Activated naive CD8-positive, alpha-beta T cell (primary cell): ENCODE data around the gene GDF7.

ENCODE experiments used
- H3K27ac Mint-ChIP-seq: one replicate; pipeline ENCODE4 v1.8.0; 2021; ENCODE audit warnings: mixed read lengths
- H3K27me3 Mint-ChIP-seq: one replicate; pipeline ENCODE4 v1.8.0; 2021; ENCODE audit warnings: mixed read lengths
- H3K36me3 Mint-ChIP-seq: one replicate; pipeline ENCODE4 v1.8.0; 2021; ENCODE audit warnings: mixed read lengths
- H3K4me1 Mint-ChIP-seq: one replicate; pipeline ENCODE4 v1.8.0; 2021; ENCODE audit warnings: low read depth, mixed read lengths
- H3K4me3 Mint-ChIP-seq: one replicate; pipeline ENCODE4 v1.8.0; 2021; ENCODE audit warnings: mild to moderate bottlenecking, mixed read lengths
- H3K9me3 Mint-ChIP-seq: one replicate; pipeline ENCODE4 v1.8.0; 2021; ENCODE audit warnings: low read depth, mixed read lengths

GDF7 gene

DNA sequence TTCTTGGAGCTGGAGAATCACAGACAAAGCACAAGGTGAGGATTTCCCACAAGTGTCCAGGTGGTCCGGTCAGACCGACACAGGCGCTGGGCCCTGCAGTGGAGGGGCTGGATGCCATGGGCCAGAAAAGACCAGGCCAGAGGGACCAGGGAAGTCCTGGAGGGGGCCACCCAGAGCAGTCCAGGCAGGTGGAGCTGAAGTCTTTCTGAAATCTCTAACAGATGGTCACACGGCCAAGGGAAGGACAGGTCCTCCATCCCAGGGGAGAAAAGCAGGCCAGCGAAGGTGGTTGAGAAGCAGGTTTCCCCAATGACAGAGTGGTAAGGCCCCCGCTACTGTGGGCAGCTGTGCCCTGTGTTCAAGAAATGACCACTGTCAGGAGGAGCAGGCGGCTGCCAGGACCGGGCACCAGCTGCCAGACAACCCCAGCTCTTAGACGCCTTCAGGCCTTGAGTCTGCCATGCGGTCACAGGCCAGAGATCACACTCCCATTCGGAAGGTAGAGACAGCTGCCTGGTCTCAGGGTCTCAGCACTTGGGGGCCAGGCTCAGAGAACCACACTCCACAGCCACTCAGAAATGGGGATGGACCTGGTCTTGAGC, 42.0 kb upstream of the GDF7 start:
- H3K4me3 Mint-ChIP-seq = no peak overlapping the region
- no peaks in the 10 kb centered on the region for H3K4me1 Mint-ChIP-seq
- H3K36me3 Mint-ChIP-seq = peaks cover 6% of the 10 kb centered on the region
- no peaks in the 10 kb centered on the region for H3K27me3 Mint-ChIP-seq
- H3K27ac Mint-ChIP-seq = no peak overlapping the region
- no peaks in the 10 kb centered on the region for H3K9me3 Mint-ChIP-seq

DNA sequence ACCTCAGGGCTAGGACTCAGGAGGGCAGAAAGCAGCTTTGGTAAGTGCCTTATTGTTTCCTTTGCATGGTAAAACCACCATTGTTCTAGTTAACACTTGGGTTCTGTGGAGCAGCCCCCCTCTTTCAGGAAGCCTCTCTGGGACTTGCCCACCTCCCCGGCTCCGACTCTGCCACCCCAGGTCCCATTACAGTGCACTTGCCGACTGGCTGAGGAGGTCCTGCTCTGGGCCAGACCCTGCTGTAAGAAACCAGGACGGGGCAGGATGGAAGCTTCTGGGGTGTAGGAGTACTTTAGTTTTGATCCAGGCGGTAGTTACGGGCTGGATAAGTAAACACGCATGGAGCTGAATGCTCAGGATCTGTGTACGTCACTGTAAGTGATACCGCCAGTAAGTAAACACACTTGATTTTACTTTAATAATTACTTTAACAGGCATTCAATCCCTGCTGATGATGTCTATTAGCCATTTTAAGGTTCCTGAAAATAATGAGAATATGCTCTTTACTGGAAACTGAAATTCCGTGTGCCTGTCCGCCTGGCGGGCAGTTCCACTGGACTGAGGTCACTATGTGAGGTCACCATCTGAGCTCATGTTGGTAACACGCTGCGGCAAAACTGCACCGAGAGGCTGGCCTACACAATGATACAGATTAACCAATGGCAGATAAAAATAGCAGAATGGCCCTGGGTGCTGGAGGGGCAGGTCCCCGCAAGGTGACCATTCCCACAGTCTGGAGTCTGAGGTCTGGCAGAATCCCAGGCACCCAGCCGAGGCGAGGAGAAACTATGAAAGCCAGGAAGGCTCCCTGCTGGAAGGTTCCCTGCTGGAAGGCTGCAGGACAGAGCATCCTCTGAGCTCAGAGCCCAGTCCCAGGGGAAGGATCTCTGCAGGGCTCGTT, 41.2 kb upstream of the GDF7 start:
- Mint-ChIP-seq H3K36me3 (peaks cover 6% of the 10 kb centered on the region), H3K27me3 (no peaks in the 10 kb centered on the region), H3K4me3 (no peak overlapping the region), H3K4me1 (no peaks in the 10 kb centered on the region), H3K27ac (no peak overlapping the region), H3K9me3 (no peaks in the 10 kb centered on the region)

DNA sequence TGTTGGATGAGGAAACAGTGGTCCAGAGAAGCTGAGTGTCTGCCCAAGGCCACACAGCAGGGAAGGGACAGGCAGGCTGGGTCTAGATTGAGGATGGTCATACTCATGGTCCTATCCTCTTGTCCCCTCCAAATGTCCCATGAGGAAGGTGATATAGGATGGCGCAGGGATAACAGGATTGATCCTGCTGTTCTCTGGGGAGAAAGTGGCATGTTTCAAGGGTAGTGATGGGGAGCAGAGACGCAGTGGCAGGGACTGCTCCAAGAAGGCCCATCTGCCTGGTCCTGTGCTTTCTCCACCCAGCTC, 40.6 kb upstream of the GDF7 start:
- peaks cover 6% of the 10 kb centered on the region for H3K36me3 Mint-ChIP-seq
- no peak overlapping the region for H3K27ac Mint-ChIP-seq

DNA sequence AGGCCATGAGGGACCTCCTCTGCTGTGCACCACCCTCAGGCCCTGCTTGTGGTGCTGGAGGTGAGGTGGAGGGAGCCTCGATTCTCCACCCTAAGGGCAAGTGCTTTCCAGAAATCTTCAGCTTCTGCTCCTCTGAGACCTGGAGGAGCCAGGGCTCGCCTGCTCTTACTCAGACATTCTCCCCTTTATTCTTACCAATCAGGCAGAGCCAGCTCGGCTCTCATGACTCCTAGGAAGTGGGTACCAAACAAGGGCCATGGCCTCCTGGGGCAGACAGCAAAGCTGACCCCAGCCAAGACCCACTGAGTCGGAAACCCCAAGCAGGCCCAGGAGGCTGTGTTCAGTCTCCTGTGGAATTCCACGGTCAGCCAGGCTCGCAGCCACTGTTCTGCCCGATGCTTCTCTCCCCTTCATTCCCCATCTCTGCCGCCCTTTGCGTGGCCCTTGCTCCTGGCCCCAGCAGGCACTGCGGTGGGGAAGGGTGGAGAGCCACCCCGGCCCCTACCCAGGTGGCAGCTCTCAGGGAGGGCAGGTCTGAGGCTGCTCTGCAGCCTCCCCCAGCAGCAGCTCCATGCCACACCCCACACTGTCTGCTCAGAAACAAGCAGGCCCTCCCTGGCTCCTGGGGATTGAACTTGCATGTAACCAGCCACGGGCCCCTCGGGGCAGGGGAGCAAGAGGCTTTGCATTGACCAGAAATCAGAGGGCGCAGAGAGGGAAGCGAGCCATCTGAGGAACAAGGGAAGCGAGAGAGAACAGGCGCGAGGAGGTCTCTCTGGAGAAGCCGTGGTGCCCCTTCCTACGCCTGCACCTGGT, 40.0 kb upstream of the GDF7 start:
- H3K9me3 Mint-ChIP-seq = no peaks in the 10 kb centered on the region
- H3K4me1 Mint-ChIP-seq = no peaks in the 10 kb centered on the region
- peaks cover 6% of the 10 kb centered on the region for H3K36me3 Mint-ChIP-seq
- no peak overlapping the region for H3K27ac Mint-ChIP-seq
- H3K27me3 Mint-ChIP-seq = no peaks in the 10 kb centered on the region
- no peak overlapping the region for H3K4me3 Mint-ChIP-seq

More for the DNA sequence above, 40.6 kb upstream of the GDF7 start:
- Mint-ChIP-seq H3K9me3 (no peaks in the 10 kb centered on the region), H3K27me3 (no peaks in the 10 kb centered on the region), H3K4me3 (no peak overlapping the region), H3K4me1 (no peaks in the 10 kb centered on the region)

DNA sequence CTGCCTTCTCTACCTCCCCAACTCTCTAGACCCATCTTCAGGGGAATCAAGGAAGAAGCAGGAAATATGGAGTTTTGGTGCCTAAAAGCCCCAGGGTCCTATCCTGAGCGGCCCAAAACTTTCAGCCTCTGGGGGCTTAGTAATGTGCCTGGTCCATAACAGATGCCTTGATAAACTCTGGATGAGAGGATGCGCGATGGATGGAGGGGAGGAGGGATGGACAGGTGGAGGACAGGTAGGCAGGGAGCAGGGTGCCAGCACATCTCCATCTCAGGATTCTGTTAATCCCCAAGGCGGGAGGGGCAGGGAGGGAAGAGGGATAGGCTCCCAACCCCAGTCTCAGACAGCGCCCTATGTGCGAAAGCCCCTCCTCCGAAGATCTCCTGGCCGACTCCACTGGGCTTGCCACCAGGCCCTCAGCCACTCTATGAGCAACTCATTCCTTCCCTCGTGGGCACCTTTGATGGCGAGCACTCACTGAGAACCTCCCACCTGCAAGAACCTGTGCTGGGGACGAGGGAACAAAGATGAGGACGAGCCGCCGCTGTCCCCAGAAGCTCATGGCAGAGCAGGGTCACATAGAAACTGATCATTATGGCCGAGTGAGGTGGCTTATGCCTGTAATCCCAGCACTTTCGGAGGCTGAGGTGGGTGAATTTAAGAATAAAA, 39.1 kb upstream of the GDF7 start:
- Mint-ChIP-seq H3K27me3 (no peaks in the 10 kb centered on the region), H3K4me1 (no peaks in the 10 kb centered on the region), H3K36me3 (peaks cover 4% of the 10 kb centered on the region), H3K27ac (no peak overlapping the region), H3K4me3 (no peak overlapping the region), H3K9me3 (no peaks in the 10 kb centered on the region)

DNA sequence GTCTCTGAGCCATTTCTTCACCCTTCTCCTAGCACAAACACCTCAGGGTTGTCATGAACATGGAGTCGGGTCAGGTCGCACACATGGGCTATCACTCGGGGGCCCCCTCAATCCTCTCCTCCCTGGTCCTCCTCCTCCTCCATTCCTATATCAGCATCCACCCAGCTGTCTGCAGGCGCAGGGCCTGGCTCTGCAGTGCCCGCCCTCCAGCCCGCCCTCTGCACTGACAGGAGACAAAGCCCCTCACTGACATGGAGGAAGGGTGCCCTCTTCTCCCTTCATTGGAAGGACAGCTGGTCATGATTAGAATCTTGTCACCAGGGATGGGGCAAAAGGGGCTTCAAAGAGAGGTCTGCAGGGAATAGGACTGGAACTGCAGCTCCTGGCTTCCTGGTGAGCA, 37.8 kb upstream of the GDF7 start:
- H3K27ac Mint-ChIP-seq = no peak overlapping the region
- H3K4me1 Mint-ChIP-seq = no peaks in the 10 kb centered on the region
- peaks cover 2% of the 10 kb centered on the region for H3K36me3 Mint-ChIP-seq

DNA sequence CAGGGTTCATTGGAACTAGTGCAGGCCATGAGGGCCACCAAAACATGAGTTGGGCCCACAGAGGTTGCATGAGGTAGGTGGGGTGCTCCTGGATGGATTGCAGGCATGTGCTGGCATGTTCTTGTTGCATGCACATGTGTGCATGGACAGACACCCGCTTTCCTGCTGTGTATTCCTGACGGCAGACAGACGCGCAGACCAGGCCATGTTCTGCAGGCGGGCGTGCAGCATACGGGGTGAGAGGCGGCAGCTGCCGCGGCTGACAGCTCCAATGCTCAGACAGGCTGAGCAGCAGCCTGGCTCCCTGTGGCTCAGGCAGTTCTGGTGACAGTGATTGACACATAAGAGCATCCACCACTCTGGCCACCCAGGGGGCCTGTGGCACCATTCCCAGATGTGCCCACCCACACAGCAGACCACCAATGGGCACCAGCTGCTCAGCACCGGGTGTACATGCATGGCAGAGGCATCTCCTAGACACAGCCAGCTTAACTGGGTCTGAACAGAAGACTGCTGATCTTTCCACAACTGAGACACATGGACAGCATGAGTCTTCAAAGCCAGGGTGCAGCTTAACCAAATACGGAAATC, 37.3 kb upstream of the GDF7 start:
- H3K4me1 Mint-ChIP-seq = no peaks in the 10 kb centered on the region
- H3K4me3 Mint-ChIP-seq = no peak overlapping the region

More for the DNA sequence above, 37.8 kb upstream of the GDF7 start:
- Mint-ChIP-seq H3K27me3 (no peaks in the 10 kb centered on the region), H3K4me3 (no peak overlapping the region), H3K9me3 (no peaks in the 10 kb centered on the region)

DNA sequence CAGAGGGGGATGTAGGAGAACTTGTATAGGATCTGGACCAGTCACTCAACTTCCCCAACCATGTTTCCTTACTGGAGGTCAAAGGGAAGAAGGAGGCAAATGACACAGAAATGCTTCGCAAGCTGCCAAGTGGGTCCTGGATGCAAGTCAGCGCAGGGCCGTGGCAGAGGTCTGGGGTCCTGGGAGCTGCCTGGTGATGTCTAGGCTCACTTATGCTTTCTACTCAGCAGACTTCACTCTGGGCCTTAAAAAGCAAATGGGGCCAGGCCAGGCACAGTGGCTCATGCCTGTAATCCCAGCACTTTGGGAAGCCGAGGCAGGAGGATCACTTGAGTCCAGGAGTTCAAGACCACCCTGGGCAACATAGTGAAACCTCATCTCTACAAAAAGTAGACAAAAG, 36.0 kb upstream of the GDF7 start:
- no peak overlapping the region for H3K4me3 Mint-ChIP-seq
- no peaks in the 10 kb centered on the region for H3K4me1 Mint-ChIP-seq
- H3K9me3 Mint-ChIP-seq = no peaks in the 10 kb centered on the region
- H3K27me3 Mint-ChIP-seq = no peaks in the 10 kb centered on the region
- peaks cover 2% of the 10 kb centered on the region for H3K36me3 Mint-ChIP-seq
- H3K27ac Mint-ChIP-seq = no peak overlapping the region

More for the DNA sequence above, 37.3 kb upstream of the GDF7 start:
- H3K27ac Mint-ChIP-seq = no peak overlapping the region
- H3K36me3 Mint-ChIP-seq = peaks cover 2% of the 10 kb centered on the region
- no peaks in the 10 kb centered on the region for H3K27me3 Mint-ChIP-seq
- H3K9me3 Mint-ChIP-seq = no peaks in the 10 kb centered on the region

DNA sequence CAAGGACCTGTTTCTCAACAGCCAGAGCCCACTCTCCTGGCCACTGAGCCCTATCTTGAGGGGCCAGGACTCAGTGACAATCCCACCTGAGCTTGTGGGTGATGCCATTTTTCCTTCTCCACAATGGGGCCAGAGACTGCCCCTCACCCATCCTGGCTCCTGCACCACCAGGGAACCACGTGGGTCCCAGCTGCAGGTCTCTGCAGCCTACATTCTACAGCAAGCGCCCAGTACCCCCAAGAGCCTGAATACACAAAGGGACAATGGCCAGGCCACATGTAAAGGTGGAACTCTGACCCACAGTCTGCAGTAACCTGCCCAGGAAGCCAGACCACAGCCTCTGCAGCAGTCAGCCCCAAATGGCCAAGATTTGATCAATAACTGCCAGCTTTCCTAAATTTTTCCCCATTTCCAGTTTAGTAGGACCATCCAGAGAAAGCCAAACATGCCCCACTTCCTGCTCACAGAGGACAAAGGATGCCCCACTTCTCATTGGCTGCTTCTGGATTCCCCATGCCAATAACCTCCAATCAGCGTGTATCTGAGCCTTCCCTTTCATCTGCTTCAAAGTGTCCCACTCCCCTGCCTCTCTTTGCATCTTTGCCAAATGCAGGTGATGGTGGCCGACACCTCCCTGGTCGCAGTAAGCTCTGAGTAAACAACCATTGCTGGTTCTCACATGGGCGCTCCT, 35.2 kb upstream of the GDF7 start:
- Mint-ChIP-seq H3K4me1 (no peaks in the 10 kb centered on the region), H3K4me3 (no peak overlapping the region), H3K27ac (no peak overlapping the region), H3K27me3 (no peaks in the 10 kb centered on the region), H3K9me3 (no peaks in the 10 kb centered on the region), H3K36me3 (peaks cover 2% of the 10 kb centered on the region)

DNA sequence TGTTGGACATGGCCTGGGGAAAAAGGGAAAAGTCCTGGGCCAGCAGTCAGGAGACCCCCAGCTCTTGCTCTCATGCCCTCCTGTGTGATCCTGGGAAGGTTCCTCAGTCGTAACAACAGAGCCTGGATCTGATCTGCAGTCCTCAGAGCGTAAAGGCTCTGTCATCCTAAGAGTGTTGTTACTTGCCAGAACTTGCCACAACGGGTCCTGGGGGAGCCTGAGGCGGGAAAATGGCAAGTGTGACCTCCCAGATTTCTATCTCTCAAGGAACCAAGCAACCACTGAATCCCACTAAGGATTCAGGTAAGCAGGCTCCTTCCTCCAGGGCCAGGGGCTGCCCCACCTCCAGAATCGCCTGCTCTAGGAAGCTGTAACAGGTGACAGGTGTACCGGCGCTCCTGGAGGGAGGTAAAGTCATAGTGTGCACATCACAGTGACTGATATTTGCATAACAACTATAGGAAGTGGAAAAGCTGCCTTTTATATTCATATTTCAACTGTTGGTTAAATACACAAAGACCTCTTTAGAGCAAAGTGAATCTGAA, 34.4 kb upstream of the GDF7 start:
- peaks cover 2% of the 10 kb centered on the region for H3K36me3 Mint-ChIP-seq
- no peaks in the 10 kb centered on the region for H3K9me3 Mint-ChIP-seq
- no peak overlapping the region for H3K4me3 Mint-ChIP-seq
- no peak overlapping the region for H3K27ac Mint-ChIP-seq
- no peaks in the 10 kb centered on the region for H3K27me3 Mint-ChIP-seq
- no peaks in the 10 kb centered on the region for H3K4me1 Mint-ChIP-seq

DNA sequence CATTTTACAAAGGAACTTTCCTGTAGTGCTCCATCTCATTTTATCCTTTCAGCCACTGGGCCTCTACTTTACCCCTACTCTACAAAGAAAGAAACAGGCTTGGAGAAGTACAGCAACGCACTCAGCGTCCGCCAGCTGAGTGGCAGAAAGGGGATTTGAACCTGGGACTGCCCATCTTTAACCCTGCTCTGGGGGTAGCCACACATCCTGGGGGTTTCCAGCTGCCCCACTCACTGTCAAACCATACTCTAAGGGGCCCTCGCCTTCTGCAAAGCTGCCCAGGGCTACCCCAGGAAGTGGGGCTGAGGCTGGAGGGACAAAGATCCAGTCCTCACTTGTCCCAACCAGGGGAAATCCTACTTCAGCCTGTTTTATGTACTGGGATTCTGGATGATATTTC, 33.9 kb upstream of the GDF7 start:
- no peaks in the 10 kb centered on the region for H3K9me3 Mint-ChIP-seq
- no peaks in the 10 kb centered on the region for H3K27me3 Mint-ChIP-seq
- peaks cover 2% of the 10 kb centered on the region for H3K36me3 Mint-ChIP-seq
- H3K27ac Mint-ChIP-seq = no peak overlapping the region
- no peaks in the 10 kb centered on the region for H3K4me1 Mint-ChIP-seq
- H3K4me3 Mint-ChIP-seq = no peak overlapping the region

DNA sequence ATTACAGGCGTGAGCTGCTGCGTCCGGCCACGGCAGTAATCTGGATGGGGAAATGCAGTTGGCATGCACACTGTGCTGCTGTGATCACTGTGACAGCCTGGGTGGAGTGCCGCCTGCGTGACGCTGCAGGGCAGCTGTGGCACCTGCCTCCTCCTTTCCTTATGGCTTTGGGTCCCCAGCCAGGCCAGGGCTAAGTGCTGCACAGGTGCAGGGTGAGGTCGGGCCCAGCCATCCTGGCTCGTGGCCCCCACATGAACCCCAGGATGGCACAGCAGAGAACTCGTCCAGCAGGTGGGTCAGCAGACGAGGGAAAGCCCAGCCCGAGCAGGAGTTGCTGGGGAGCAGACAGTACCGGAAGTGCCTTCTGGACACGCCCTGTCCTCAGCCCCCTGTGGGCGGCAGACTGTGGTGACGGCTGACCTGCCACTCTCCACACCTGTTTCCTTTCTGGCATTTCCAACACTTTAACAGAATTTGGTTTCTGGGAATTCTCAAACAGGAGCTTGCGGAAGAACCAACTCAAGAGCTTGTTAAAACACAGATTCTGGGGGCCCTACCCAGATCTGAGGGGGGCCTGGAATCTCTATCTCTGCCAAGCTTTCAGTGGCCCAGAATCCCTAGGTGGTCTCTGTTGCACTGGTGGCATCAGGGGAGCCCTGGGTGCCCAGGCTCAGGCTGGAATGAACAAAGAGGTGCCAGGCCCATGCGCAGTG, 33.0 kb upstream of the GDF7 start:
- no peaks in the 10 kb centered on the region for H3K4me1 Mint-ChIP-seq
- no peaks in the 10 kb centered on the region for H3K27me3 Mint-ChIP-seq
- H3K36me3 Mint-ChIP-seq = no peaks in the 10 kb centered on the region
- H3K4me3 Mint-ChIP-seq = no peak overlapping the region
- no peak overlapping the region for H3K27ac Mint-ChIP-seq
- no peaks in the 10 kb centered on the region for H3K9me3 Mint-ChIP-seq

DNA sequence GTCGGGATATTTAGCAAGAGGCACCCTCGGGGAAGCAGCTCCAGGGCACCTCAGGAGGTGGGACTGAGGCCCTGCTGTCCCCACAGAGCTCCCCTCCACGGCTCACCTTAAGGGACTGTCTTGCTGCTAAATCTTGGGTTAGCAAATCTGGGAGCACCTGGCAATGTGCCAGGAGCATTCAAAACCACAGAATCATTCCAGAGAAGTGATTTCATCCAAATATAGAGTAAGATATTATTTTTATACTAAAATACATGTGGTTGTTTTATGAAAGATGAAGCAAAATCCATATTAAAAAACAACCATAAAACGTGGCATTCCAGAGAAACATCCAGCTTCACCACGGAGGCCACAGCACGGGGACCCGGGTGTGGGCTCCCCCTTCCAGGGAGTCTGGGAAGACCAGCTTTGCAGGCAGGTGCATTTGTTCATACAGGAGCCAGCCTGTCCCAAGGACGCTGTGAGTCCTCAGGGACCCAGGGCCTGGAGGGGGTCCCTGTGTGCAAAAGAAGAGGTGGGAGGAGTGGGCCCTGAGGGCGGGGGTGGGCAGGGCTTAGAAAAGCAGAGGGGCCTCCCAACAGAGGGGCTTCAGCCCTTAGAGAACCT, 32.3 kb upstream of the GDF7 start:
- Mint-ChIP-seq H3K9me3 (no peaks in the 10 kb centered on the region), H3K36me3 (no peaks in the 10 kb centered on the region), H3K4me1 (no peaks in the 10 kb centered on the region), H3K27me3 (no peaks in the 10 kb centered on the region), H3K4me3 (no peak overlapping the region), H3K27ac (no peak overlapping the region)
